Hepatocyte (in vitro differentiated cells): Measurements from ENCODE around the gene OPCML. TPM values are rescaled to one million over a fixed set of nuclear protein-coding genes. Genes with fewer than 3 reads are reported as not detected.

Source experiments
- DNase-seq: peaks from one replicate; pipeline ENCODE4 v3.0.0-alpha.2; 2016; ENCODE audit warnings: low spot score
- H2AFZ ChIP-seq: fragments of 200-600 bp; sonication (generic); 2 replicates; pipeline ENCODE4 v1.6.0; 2016; ENCODE audit warnings: antibody characterized with exemption, mild to moderate bottlenecking
- H3K27ac ChIP-seq: fragments of 200-600 bp; sonication (generic); 2 replicates; pipeline ENCODE4 v1.5.1; 2016; ENCODE audit warnings: mild to moderate bottlenecking
- H3K27me3 ChIP-seq: fragments of 200-600 bp; sonication (generic); 2 replicates; pipeline ENCODE4 v1.6.1; 2016
- H3K36me3 ChIP-seq: fragments of 200-600 bp; sonication (generic); replicated peaks from 2 replicates; pipeline ENCODE4 v1.5.1; 2016; ENCODE audit warnings: low read depth; ENCODE audit not compliant: insufficient read depth
- H3K4me1 ChIP-seq: fragments of 200-600 bp; sonication (generic); 2 replicates; pipeline ENCODE4 v1.5.1; 2016; ENCODE audit warnings: mild to moderate bottlenecking, moderate library complexity; ENCODE audit not compliant: insufficient read depth
- H3K4me2 ChIP-seq: fragments of 200-600 bp; sonication (generic); 2 replicates; pipeline ENCODE4 v1.6.0; 2016
- H3K4me3 ChIP-seq: fragments of 200-600 bp; sonication (generic); 2 replicates; pipeline ENCODE4 v1.5.1; 2016; ENCODE audit warnings: mild to moderate bottlenecking
- H3K79me2 ChIP-seq: fragments of 200-600 bp; sonication (generic); 2 replicates; pipeline ENCODE4 v1.6.0; 2017; ENCODE audit warnings: mild to moderate bottlenecking
- H3K9me2 ChIP-seq: fragments of 200-600 bp; sonication (generic); replicated peaks from 2 replicates; pipeline ENCODE4 v1.6.0; 2017; ENCODE audit warnings: mild to moderate bottlenecking; ENCODE audit not compliant: insufficient read depth
- H3K9me3 ChIP-seq: fragments of 200-600 bp; sonication (generic); 2 replicates; pipeline ENCODE4 v1.5.1; 2016; ENCODE audit warnings: low read depth, mild to moderate bottlenecking
- H4K20me1 ChIP-seq: fragments of 200-600 bp; sonication (generic); 2 replicates; pipeline ENCODE4 v1.6.0; 2016; ENCODE audit warnings: mild to moderate bottlenecking; ENCODE audit not compliant: insufficient read depth, poor library complexity, severe bottlenecking
- EZH2 ChIP-seq: fragments of 200-600 bp; sonication (generic); IDR thresholded peaks from 2 replicates; pipeline ENCODE4 v1.6.1; 2016; ENCODE audit warnings: antibody characterized with exemption, mild to moderate bottlenecking, borderline replicate concordance
- EZH2phosphoT487 ChIP-seq: fragments of 200-600 bp; sonication (generic); IDR thresholded peaks from one replicate; pipeline ENCODE4 v1.6.1; 2018; ENCODE audit warnings: antibody characterized with exemption, mild to moderate bottlenecking, low read depth, moderate library complexity; ENCODE audit not compliant: unreplicated experiment, severe bottlenecking
- WGBS: methylation state at CpG from one replicate; pipeline ENCODE4 v1.1.6; 2016; ENCODE audit warnings: low lambda C conversion rate; ENCODE audit errors: missing lambda C conversion rate; 5-methylcytosine and 5-hydroxymethylcytosine counted together
- polyA plus RNA-seq: library from polyadenylated mRNA; unstranded; fragments of >200 nt; fragmentation: Nextera tagmentation; extraction: Ambion mirVana; gene quantifications from 2 replicates; pipeline ENCODE4 v1.2.1, GENCODE V29; 2016
- total RNA-seq: library from RNA; depleted of rRNA; stranded (reverse); fragments of >200 nt; gene quantifications from 2 replicates; pipeline ENCODE4 v1.2.3, GENCODE V29; 2014
- TF ChIP-seq, protein P1 (sequence below): fragments of 200-600 bp; sonication (generic); IDR thresholded peaks from 2 replicates; pipeline ENCODE4 v1.5.1; 2016; ENCODE audit warnings: antibody characterized with exemption, mild to moderate bottlenecking; ENCODE audit not compliant: poor library complexity

Gene OPCML
- total and polyA plus RNA-seq, 2 experiments from 2014 or later, result 0.37 to 0.98 TPM

DNA sequence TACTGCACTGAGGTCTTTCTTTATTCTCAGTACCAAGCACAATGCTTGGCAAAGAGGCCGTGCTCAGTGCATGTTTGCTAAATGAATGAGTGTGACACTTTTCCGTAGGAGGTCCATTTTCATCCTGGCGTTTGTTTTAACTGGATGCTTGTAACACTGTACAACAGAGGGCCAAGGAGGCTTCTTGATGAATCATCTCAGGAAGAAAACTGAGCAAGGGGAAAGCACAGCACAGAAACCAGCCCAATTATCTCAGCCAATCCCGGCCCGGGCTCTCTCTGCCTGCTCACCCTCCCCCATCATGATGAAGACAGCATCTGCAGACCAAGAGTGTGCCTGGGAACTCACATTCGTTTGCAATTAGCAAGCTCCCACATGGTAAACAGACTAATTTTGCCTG, 570.3 kb downstream of the OPCML start:
- 43% methylated on average over 6 of the region's 6 CpGs for WGBS
- H4K20me1 ChIP-seq, result no peaks in the 10 kb centered on the region
- no peak overlapping the region for H3K4me2 ChIP-seq
- peaks cover 9% of the 10 kb centered on the region for H3K27me3 ChIP-seq
- H3K79me2 ChIP-seq, result no peaks in the 10 kb centered on the region
- no peaks in the 10 kb centered on the region for H3K9me3 ChIP-seq
- H3K4me3 ChIP-seq, result no peak overlapping the region
- no peak overlapping the region for H2AFZ ChIP-seq
- DNase-seq, result peak; percentile 16
- H3K36me3 ChIP-seq, result no peaks in the 10 kb centered on the region
- TF ChIP-seq, protein P1, sequence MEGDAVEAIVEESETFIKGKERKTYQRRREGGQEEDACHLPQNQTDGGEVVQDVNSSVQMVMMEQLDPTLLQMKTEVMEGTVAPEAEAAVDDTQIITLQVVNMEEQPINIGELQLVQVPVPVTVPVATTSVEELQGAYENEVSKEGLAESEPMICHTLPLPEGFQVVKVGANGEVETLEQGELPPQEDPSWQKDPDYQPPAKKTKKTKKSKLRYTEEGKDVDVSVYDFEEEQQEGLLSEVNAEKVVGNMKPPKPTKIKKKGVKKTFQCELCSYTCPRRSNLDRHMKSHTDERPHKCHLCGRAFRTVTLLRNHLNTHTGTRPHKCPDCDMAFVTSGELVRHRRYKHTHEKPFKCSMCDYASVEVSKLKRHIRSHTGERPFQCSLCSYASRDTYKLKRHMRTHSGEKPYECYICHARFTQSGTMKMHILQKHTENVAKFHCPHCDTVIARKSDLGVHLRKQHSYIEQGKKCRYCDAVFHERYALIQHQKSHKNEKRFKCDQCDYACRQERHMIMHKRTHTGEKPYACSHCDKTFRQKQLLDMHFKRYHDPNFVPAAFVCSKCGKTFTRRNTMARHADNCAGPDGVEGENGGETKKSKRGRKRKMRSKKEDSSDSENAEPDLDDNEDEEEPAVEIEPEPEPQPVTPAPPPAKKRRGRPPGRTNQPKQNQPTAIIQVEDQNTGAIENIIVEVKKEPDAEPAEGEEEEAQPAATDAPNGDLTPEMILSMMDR, result no peak
- TF ChIP-seq EZH2 (no peak), EZH2phosphoT487 (no peak)
- H3K27ac ChIP-seq, result no peak overlapping the region
- H3K9me2 ChIP-seq, result no peaks in the 10 kb centered on the region
- no peaks in the 10 kb centered on the region for H3K4me1 ChIP-seq

- TF ChIP-seq, protein P1, result no peak
- TF ChIP-seq EZH2phosphoT487 (no peak), EZH2 (no peak)
- H3K27ac ChIP-seq, result no peak overlapping the region
- H3K4me3 ChIP-seq, result no peak overlapping the region
- H3K9me2 ChIP-seq, result no peaks in the 10 kb centered on the region
- DNase-seq, result no peak
- 89% methylated on average over 5 of the region's 5 CpGs for WGBS
- no peaks in the 10 kb centered on the region for H3K79me2 ChIP-seq
- no peak overlapping the region for H3K4me2 ChIP-seq
- H3K36me3 ChIP-seq, result no peaks in the 10 kb centered on the region
- H2AFZ ChIP-seq, result no peak overlapping the region
- no peaks in the 10 kb centered on the region for H3K4me1 ChIP-seq
- no peaks in the 10 kb centered on the region for H3K9me3 ChIP-seq
- no peaks in the 10 kb centered on the region for H4K20me1 ChIP-seq
- H3K27me3 ChIP-seq, result peaks cover 9% of the 10 kb centered on the region
These were observed 570.8 kb downstream of the OPCML start for GRCh38 chr11:132961453-132961852.

DNA sequence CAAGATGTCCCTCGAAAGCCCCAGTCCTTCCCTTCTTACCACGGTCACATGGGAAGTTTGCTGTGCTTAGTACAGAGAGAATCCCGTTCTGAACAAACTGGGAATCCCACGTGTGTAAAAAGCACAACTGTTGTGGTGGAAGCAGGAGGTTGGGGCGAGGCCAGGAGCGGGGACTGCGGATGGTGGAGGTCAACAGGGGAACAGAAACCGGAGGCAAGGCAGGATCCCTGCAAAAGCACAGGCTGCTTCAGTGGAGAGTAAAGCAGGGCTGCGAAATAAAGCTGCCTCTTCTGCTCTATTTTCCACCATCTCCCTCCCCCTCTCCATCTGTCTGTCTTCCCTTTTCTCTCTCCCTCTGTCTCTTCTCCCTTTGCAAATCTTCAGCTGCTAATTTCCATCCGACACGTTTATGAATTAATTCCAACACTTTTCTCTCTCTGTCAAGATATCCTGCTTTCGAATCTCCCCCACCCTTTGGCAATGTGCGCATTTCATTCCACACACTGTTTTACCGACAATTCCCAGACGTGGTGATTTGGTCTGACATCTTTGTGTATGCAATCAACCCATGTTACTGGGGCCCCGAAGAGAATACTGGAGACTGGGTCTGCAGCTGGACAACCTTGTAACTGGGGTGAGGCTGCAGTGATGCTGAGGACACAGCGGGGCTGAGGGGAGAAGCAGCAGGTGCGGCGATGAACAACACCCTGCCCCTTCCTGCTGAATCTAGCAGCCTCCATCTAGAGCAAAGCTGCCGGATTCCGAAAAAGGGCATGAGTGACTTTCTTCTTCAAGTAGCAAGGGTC, 571.8 kb downstream of the OPCML start:
- Histone ChIP-seq H3K9me3 (no peaks in the 10 kb centered on the region), H2AFZ (no peak overlapping the region), H3K4me2 (no peak overlapping the region), H3K9me2 (no peaks in the 10 kb centered on the region), H3K27ac (no peak overlapping the region), H3K4me3 (no peak overlapping the region), H3K27me3 (peaks cover 9% of the 10 kb centered on the region), H4K20me1 (no peaks in the 10 kb centered on the region), H3K79me2 (no peaks in the 10 kb centered on the region), H3K36me3 (no peaks in the 10 kb centered on the region), H3K4me1 (no peaks in the 10 kb centered on the region)
- TF ChIP-seq EZH2phosphoT487, result no peak
- TF ChIP-seq EZH2, result no peak
- TF ChIP-seq, protein P1, result no peak
- 89% methylated on average over 21 of the region's 21 CpGs for WGBS
- DNase-seq, result no peak
